ENCODE results near the gene MYO18B. TPM values are rescaled to one million over a fixed set of nuclear protein-coding genes. Genes with fewer than 3 reads are reported as not detected.

MYO18B gene
- total RNA-seq, 4 donors from 2014 or later, result under 0.01 to 0.50 (median 0.13) TPM

GRCh38 chr22:25827415-25827814, 85.4 kb downstream of the MYO18B start:
- intact Hi-C loops (cut with DNase I), result no loop called here
- no peaks in the 10 kb centered on the region for H3K4me1 ChIP-seq
- 97% methylated on average over 3 of the region's 9 CpGs for WGBS

GRCh38 chr22:25828422-25828821, 86.4 kb downstream of the MYO18B start:
- no peak for TF ChIP-seq CTCF (IDR thresholded peaks at IDR 0.05)
- no peak for TF ChIP-seq POLR2AphosphoS5 (IDR thresholded peaks at IDR 0.05)
- no peak for TF ChIP-seq EP300 (IDR thresholded peaks at IDR 0.05)
- no peak for TF ChIP-seq POLR2A (IDR thresholded peaks at IDR 0.05; ENCODE audit: low read depth)

More at GRCh38 chr22:25827415-25827814, 85.4 kb downstream of the MYO18B start:
- Histone ChIP-seq H3K27me3 (peaks cover 0 to 32% (median 0%) of the 10 kb centered on the region in 4 donors), H3K27ac (replicated peaks in 1 of 4) (no peak overlapping the region), H3K9me3 (peaks cover 0 to 12% (median 8%) of the 10 kb centered on the region in 4 donors), H3K4me3 (no peak overlapping the region), H3K36me3 (peaks cover 0 to 68% (median 0%) of the 10 kb centered on the region in 4 donors)
- TF ChIP-seq POLR2A (IDR thresholded peaks at IDR 0.05; ENCODE audit: low read depth), result no peak
- TF ChIP-seq EP300 (IDR thresholded peaks at IDR 0.05), result no peak
- no peak for TF ChIP-seq POLR2AphosphoS5 (IDR thresholded peaks at IDR 0.05)
- no peak for TF ChIP-seq CTCF (IDR thresholded peaks at IDR 0.05)
- DNase-seq (ENCODE audit: extremely low spot score), result no peak

GRCh38 chr22:25829237-25829636, 87.2 kb downstream of the MYO18B start:
- no peak overlapping the region for H3K27ac ChIP-seq (replicated peaks in 1 of 4)
- H3K27me3 ChIP-seq, result peaks cover 0 to 20% (median 0%) of the 10 kb centered on the region in 4 donors
- DNase-seq (ENCODE audit: extremely low spot score), result no peak
- TF ChIP-seq POLR2A (IDR thresholded peaks at IDR 0.05; ENCODE audit: low read depth) (no peak), EP300 (IDR thresholded peaks at IDR 0.05) (no peak), POLR2AphosphoS5 (IDR thresholded peaks at IDR 0.05) (no peak), CTCF (IDR thresholded peaks at IDR 0.05) (no peak)
- H3K4me1 ChIP-seq, result no peaks in the 10 kb centered on the region
- H3K9me3 ChIP-seq, result peaks cover 0 to 12% (median 8%) of the 10 kb centered on the region in 4 donors
- 89% methylated on average over 4 of the region's 5 CpGs for WGBS
- intact Hi-C loops (cut with DNase I), result no loop called here
- peaks cover 0 to 75% (median 0%) of the 10 kb centered on the region in 4 donors for H3K36me3 ChIP-seq
- H3K4me3 ChIP-seq, result no peak overlapping the region

More at GRCh38 chr22:25828422-25828821, 86.4 kb downstream of the MYO18B start:
- H3K36me3 ChIP-seq, result peaks cover 0 to 75% (median 0%) of the 10 kb centered on the region in 4 donors
- H3K9me3 ChIP-seq, result peaks cover 0 to 12% (median 8%) of the 10 kb centered on the region in 4 donors
- no peak for DNase-seq (ENCODE audit: extremely low spot score)
- intact Hi-C loops (cut with DNase I), result no loop called here
- no peak overlapping the region for H3K27ac ChIP-seq (replicated peaks in 1 of 4)
- peaks cover 0 to 28% (median 0%) of the 10 kb centered on the region in 4 donors for H3K27me3 ChIP-seq
- H3K4me1 ChIP-seq, result no peaks in the 10 kb centered on the region
- no peak overlapping the region for H3K4me3 ChIP-seq

GRCh38 chr22:25829808-25830777, 88.1 kb downstream of the MYO18B start:
- Histone ChIP-seq H3K27ac (replicated peaks in 1 of 4) (no peak overlapping the region), H3K9me3 (peaks cover 0 to 12% (median 8%) of the 10 kb centered on the region in 4 donors), H3K27me3 (peaks cover 0 to 14% (median 0%) of the 10 kb centered on the region in 4 donors), H3K4me1 (no peaks in the 10 kb centered on the region), H3K36me3 (peaks cover 0 to 75% (median 0%) of the 10 kb centered on the region in 4 donors), H3K4me3 (no peak overlapping the region)
- TF ChIP-seq POLR2AphosphoS5 (IDR thresholded peaks at IDR 0.05) (no peak), CTCF (IDR thresholded peaks at IDR 0.05) (no peak), EP300 (IDR thresholded peaks at IDR 0.05) (no peak), POLR2A (IDR thresholded peaks at IDR 0.05; ENCODE audit: low read depth) (no peak)
- intact Hi-C loops (cut with DNase I), result no loop called here
- no peak for DNase-seq (ENCODE audit: extremely low spot score)
- 92% methylated on average over 7 of the region's 11 CpGs for WGBS

All from esophagus muscularis mucosa (tissue), 4 donors.